ENCODE measurements around the gene KCNA1. TPM values are rescaled to one million over a fixed set of nuclear protein-coding genes. Genes with fewer than 3 reads are reported as not detected.

KCNA1 gene
- total RNA-seq, 1 experiment from 2014 or later = 0.98 TPM

DNA sequence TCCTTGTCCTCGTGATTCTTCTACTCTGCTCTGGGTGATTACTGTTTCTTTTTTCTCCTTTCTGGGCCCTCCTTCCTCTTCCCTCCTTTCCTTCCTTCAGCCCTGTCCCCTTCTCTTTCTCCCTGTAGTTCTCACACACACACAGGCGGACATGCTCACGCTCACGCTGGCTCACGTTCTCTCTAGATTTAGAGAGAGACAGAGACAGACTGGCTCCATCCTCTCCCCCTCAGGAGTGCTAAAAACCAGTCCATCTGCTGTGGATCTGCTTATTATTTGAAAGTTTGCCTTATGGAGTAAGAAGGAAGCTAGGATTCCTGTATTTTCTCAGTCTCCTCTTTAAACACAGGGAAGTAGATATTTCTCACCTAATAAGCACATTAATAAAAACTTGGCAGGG, 48.1 kb downstream of the KCNA1 start:
- Mint-ChIP-seq H3K27me3 (ENCODE audit: low read depth) (peaks cover 54% of the 10 kb centered on the region), H3K4me3 (no peak overlapping the region), H3K4me1 (peaks cover 9 to 11% of the 10 kb centered on the region in 2 experiments), H3K36me3 (ENCODE audit: insufficient read depth in 1 of 3, low read depth in 3 of 3) (no peaks in the 10 kb centered on the region; a peak in 1 of 7 replicates), H3K9me3 (no peaks in the 10 kb centered on the region), H3K27ac (no peak overlapping the region)
- Histone ChIP-seq H3K18ac (ENCODE audit: insufficient read length, low read depth, low read length) (no peak overlapping the region), H3K4ac (ENCODE audit: low read depth, low read length) (no peak overlapping the region), H3K23me2 (ENCODE audit: insufficient read length, low read depth, low read length, poor library complexity, severe bottlenecking) (no peaks in the 10 kb centered on the region), H2AK5ac (ENCODE audit: insufficient read length, low read length) (no peak overlapping the region), H2BK12ac (ENCODE audit: insufficient read length, low read depth, low read length) (no peak overlapping the region), H3K27ac (ENCODE audit: insufficient read length, low read depth, low read length) (no peak overlapping the region), H4K91ac (ENCODE audit: insufficient read length, low read depth, low read length) (no peak overlapping the region), H3K4me2 (ENCODE audit: insufficient read depth, insufficient read length, low read length) (no peak overlapping the region), H3K23ac (ENCODE audit: insufficient read length, low read depth, low read length) (no peak overlapping the region), H3K79me1 (ENCODE audit: insufficient read depth, low read depth, low read length, poor library complexity, severe bottlenecking) (no peaks in the 10 kb centered on the region), H3K56ac (ENCODE audit: insufficient read length, low read depth, low read length) (no peak overlapping the region), H3K4me1 (ENCODE audit: insufficient read depth, low read length) (no peaks in the 10 kb centered on the region), H4K20me1 (ENCODE audit: control insufficient read depth, insufficient read depth, insufficient read length) (no peaks in the 10 kb centered on the region), H2BK20ac (ENCODE audit: low read depth, low read length, poor library complexity, severe bottlenecking) (no peak overlapping the region), H3K14ac (ENCODE audit: insufficient read depth, low read length) (no peak overlapping the region), H3K27me3 (ENCODE audit: insufficient read depth, low read length) (peaks cover under 1% of the 10 kb centered on the region), H3K9me3 (ENCODE audit: control insufficient read depth, low read depth, low read length) (no peaks in the 10 kb centered on the region), H2BK120ac (ENCODE audit: low read depth, low read length, poor library complexity, severe bottlenecking) (no peak overlapping the region), H4K8ac (replicated peaks; ENCODE audit: insufficient read length, low read depth, low read length) (no peak overlapping the region), H4K5ac (ENCODE audit: insufficient read length, low read depth, low read length) (no peak overlapping the region), H3K9ac (ENCODE audit: extremely low read depth, insufficient read length, low read length) (no peak overlapping the region), H3K79me2 (ENCODE audit: insufficient read depth, low read length) (no peaks in the 10 kb centered on the region), H2AFZ (ENCODE audit: low read length) (no peak overlapping the region), H2BK5ac (ENCODE audit: insufficient read length, low read length) (no peak overlapping the region), H2BK15ac (ENCODE audit: low read depth, low read length) (no peak overlapping the region), H3T11ph (ENCODE audit: low read length) (no peak overlapping the region)
- TF ChIP-seq, protein P1, sequence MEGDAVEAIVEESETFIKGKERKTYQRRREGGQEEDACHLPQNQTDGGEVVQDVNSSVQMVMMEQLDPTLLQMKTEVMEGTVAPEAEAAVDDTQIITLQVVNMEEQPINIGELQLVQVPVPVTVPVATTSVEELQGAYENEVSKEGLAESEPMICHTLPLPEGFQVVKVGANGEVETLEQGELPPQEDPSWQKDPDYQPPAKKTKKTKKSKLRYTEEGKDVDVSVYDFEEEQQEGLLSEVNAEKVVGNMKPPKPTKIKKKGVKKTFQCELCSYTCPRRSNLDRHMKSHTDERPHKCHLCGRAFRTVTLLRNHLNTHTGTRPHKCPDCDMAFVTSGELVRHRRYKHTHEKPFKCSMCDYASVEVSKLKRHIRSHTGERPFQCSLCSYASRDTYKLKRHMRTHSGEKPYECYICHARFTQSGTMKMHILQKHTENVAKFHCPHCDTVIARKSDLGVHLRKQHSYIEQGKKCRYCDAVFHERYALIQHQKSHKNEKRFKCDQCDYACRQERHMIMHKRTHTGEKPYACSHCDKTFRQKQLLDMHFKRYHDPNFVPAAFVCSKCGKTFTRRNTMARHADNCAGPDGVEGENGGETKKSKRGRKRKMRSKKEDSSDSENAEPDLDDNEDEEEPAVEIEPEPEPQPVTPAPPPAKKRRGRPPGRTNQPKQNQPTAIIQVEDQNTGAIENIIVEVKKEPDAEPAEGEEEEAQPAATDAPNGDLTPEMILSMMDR (conservative IDR thresholded peaks at IDR 0.05) = no peak
- no CpG with 5 or more reads among the region's 5 CpGs for WGBS (ENCODE audit: extremely low coverage, insufficient read length, low lambda C conversion rate)
- DNase-seq = no peak
